H1 (cell line): ENCODE results near the gene SHISA8. TPM values are rescaled to one million over a fixed set of nuclear protein-coding genes. Genes with fewer than 3 reads are reported as not detected.

Experiments
- CTCF ChIA-PET: fragments of 300-600 bp; sonication (Branson Sonifier 250); formaldehyde crosslinking; loops from one replicate; lab custom pipeline; 2021; ENCODE audit not compliant: partially characterized antibody; lab: Charles Lee
- POLR2A ChIA-PET: fragments of 300-600 bp; sonication (Branson Sonifier 250); formaldehyde crosslinking; loops from one replicate; lab custom pipeline; 2021; ENCODE audit warnings: inconsistent platforms; ENCODE audit not compliant: partially characterized antibody; lab: Charles Lee
- DNase-seq, 2 experiments: peaks; one replicate each; pipeline versions ENCODE4 v3.0.0 to v3.0.0-alpha.2; 2010 to 2022; ENCODE audit warnings: low spot score in 2 of 2, low read depth in 1 of 2, mixed read lengths in 1 of 2
- FAIRE-seq: peaks from 2 replicates; lab custom pipeline; 2011; peaks lifted over from hg19 to GRCh38; lab: Jason Lieb, UNC
- H2AFZ ChIP-seq: 2 replicates; pipeline ENCODE4 v1.8.1; 2012; ENCODE audit warnings: low read length, inconsistent platforms
- H2AK5ac ChIP-seq: 2 replicates; pipeline ENCODE4 v1.6.1; 2013; ENCODE audit warnings: low read depth, low read length
- H2BK120ac ChIP-seq: replicated peaks from 2 replicates; pipeline ENCODE3; 2013; ENCODE audit warnings: low read depth, low read length, inconsistent platforms
- H2BK12ac ChIP-seq: 2 replicates; pipeline ENCODE4 v1.6.1; 2013; ENCODE audit warnings: low read depth, low read length
- H2BK15ac ChIP-seq: 2 replicates; pipeline ENCODE4 v1.6.1; 2013; ENCODE audit warnings: low read length
- H2BK20ac ChIP-seq: 2 replicates; pipeline ENCODE4 v1.6.1; 2013; ENCODE audit warnings: low read length
- H2BK5ac ChIP-seq: 2 replicates; pipeline ENCODE4 v1.6.1; 2013; ENCODE audit warnings: low read depth, low read length
- H3K14ac ChIP-seq: 2 replicates; pipeline ENCODE4 v1.6.1; 2013; ENCODE audit warnings: inconsistent platforms; ENCODE audit not compliant: insufficient read length
- H3K18ac ChIP-seq: 2 replicates; pipeline ENCODE4 v1.6.1; 2013; ENCODE audit warnings: low read length; ENCODE audit errors: extremely low read depth
- H3K23ac ChIP-seq: 2 replicates; pipeline ENCODE4 v1.6.1; 2013; ENCODE audit warnings: inconsistent platforms; ENCODE audit not compliant: insufficient read length
- H3K23me2 ChIP-seq: 2 replicates; pipeline ENCODE4 v1.6.1; 2013; ENCODE audit warnings: low read depth, low read length
- H3K27ac ChIP-seq: 2 replicates; pipeline ENCODE4 v1.6.1; 2011; ENCODE audit warnings: low read depth, low read length, inconsistent platforms
- H3K27me3 ChIP-seq, 4 experiments: replicated peaks in 1 of 4; 1 replicate in 1 of 4; 2 replicates in 3 of 4; pipeline versions ENCODE4 v1.6.1 to v1.8.1; 2011 to 2013; ENCODE audit warnings: low read length in 3 of 4, mild to moderate bottlenecking in 3 of 4, inconsistent platforms in 2 of 4, mixed read lengths in 2 of 4, moderate library complexity in 1 of 4; ENCODE audit not compliant: control insufficient read depth in 3 of 4, insufficient read depth in 3 of 4; ENCODE audit errors: extremely low read depth in 1 of 4
- H3K36me3 ChIP-seq, 4 experiments: 2 replicates each; pipeline versions ENCODE4 v1.6.1 to v1.8.1; 2011 to 2013; ENCODE audit warnings: mild to moderate bottlenecking in 4 of 4, low read length in 3 of 4, moderate library complexity in 2 of 4, control low read depth in 1 of 4, inconsistent platforms in 1 of 4; ENCODE audit not compliant: insufficient read depth in 4 of 4, control insufficient read depth in 2 of 4
- H3K4ac ChIP-seq: replicated peaks from 2 replicates; pipeline ENCODE3; 2013; ENCODE audit warnings: low read length, low read depth, mixed read lengths, inconsistent platforms; ENCODE audit not compliant: insufficient read length
- H3K4me1 ChIP-seq, 4 experiments: replicated peaks in 1 of 4; 1 replicate in 1 of 4; 2 replicates in 3 of 4; pipeline versions ENCODE4 v1.6.1 to v1.8.1; 2011 to 2013; ENCODE audit warnings: low read length in 3 of 4, inconsistent platforms in 2 of 4, mixed read lengths in 1 of 4; ENCODE audit not compliant: insufficient read depth in 4 of 4, control insufficient read depth in 3 of 4
- H3K4me2 ChIP-seq, 2 experiments: 2 replicates each; pipeline versions ENCODE4 v1.6.1 to v1.8.1; 2011 to 2013; ENCODE audit warnings: low read depth in 2 of 2, low read length in 2 of 2, control low read depth in 1 of 2, inconsistent platforms in 1 of 2, mild to moderate bottlenecking in 1 of 2; ENCODE audit not compliant: insufficient read depth in 1 of 2
- H3K4me3 ChIP-seq, 4 experiments: fragments of 200-600, 300-600 bp in 1 of 4; sonication (generic), shearing (Covaris generic), sonication (Bioruptor Twin) in 1 of 4; 2 replicates each; pipeline versions ENCODE4 v1.5.1 to v1.8.1; 2011 to 2016; ENCODE audit warnings: low read length in 4 of 4, low read depth in 3 of 4, control low read depth in 2 of 4, inconsistent platforms in 2 of 4, mild to moderate bottlenecking in 2 of 4, mixed read lengths in 1 of 4, moderate library complexity in 1 of 4; ENCODE audit not compliant: insufficient read depth in 2 of 4; ENCODE audit errors: extremely low read depth in 1 of 4
- H3K56ac ChIP-seq: replicated peaks from 2 replicates; pipeline ENCODE3; 2013; ENCODE audit warnings: low read depth, mild to moderate bottlenecking, mixed read lengths, low read length, inconsistent platforms; ENCODE audit not compliant: insufficient read length
- H3K79me1 ChIP-seq: 2 replicates; pipeline ENCODE4 v1.6.1; 2013; ENCODE audit warnings: low read depth, low read length, control low read depth
- H3K79me2 ChIP-seq, 2 experiments: 2 replicates each; pipeline versions ENCODE4 v1.6.1 to v1.8.1; 2012 to 2013; ENCODE audit warnings: low read length in 2 of 2, mild to moderate bottlenecking in 2 of 2, inconsistent platforms in 1 of 2; ENCODE audit not compliant: insufficient read depth in 2 of 2, control insufficient read depth in 1 of 2
- H3K9ac ChIP-seq, 4 experiments: replicated peaks in 1 of 4; 1 replicate in 1 of 4; 2 replicates in 3 of 4; pipeline versions ENCODE4 v1.6.1 to v1.8.1; 2011 to 2013; ENCODE audit warnings: low read depth in 3 of 4, low read length in 3 of 4, control low read depth in 2 of 4, mild to moderate bottlenecking in 2 of 4, moderate library complexity in 2 of 4, inconsistent platforms in 1 of 4; ENCODE audit errors: extremely low read depth in 1 of 4
- H3K9me3 ChIP-seq, 2 experiments: 2 replicates each; pipeline versions ENCODE4 v1.6.1 to v1.8.1; 2012 to 2013; ENCODE audit warnings: mild to moderate bottlenecking in 2 of 2, moderate library complexity in 2 of 2, control low read depth in 1 of 2, inconsistent platforms in 1 of 2, low read depth in 1 of 2, low read length in 1 of 2, mixed read lengths in 1 of 2; ENCODE audit not compliant: insufficient read depth in 2 of 2
- H4K20me1 ChIP-seq, 2 experiments: replicated peaks in 1 of 2; 2 replicates each; pipeline versions ENCODE3 to v1.8.1; 2011 to 2013; ENCODE audit warnings: inconsistent platforms in 2 of 2, low read length in 2 of 2, mild to moderate bottlenecking in 1 of 2; ENCODE audit not compliant: insufficient read depth in 2 of 2, control insufficient read depth in 1 of 2
- H4K5ac ChIP-seq: 2 replicates; pipeline ENCODE4 v1.6.1; 2013; ENCODE audit warnings: low read length, low read depth, mixed read lengths, inconsistent platforms; ENCODE audit not compliant: insufficient read length
- H4K8ac ChIP-seq: 2 replicates; pipeline ENCODE4 v1.8.0; 2013; ENCODE audit warnings: mild to moderate bottlenecking, moderate library complexity, low read length, inconsistent platforms; ENCODE audit not compliant: insufficient read depth; ENCODE audit errors: extremely low read depth
- H4K91ac ChIP-seq: replicated peaks from 2 replicates; pipeline ENCODE3; 2013; ENCODE audit warnings: low read length, mixed read lengths, inconsistent platforms; ENCODE audit not compliant: insufficient read length
- CREB1 ChIP-seq: IDR thresholded peaks from 2 replicates; pipeline ENCODE4 v1.6.1; 2012; ENCODE audit warnings: inconsistent platforms
- KDM1A ChIP-seq: fragments of 200-600, 300-600 bp; sonication (generic); IDR thresholded peaks from 2 replicates; pipeline ENCODE4 v1.7.1; 2016; ENCODE audit warnings: mild to moderate bottlenecking, low read length, borderline replicate concordance
- PHF8 ChIP-seq: fragments of 200-600 bp; sonication (generic); conservative IDR thresholded peaks from 2 replicates; pipeline ENCODE4 v1.7.1; 2012; ENCODE audit warnings: low read depth, mild to moderate bottlenecking, inconsistent platforms, low read length, moderate library complexity
- RFX5 ChIP-seq: IDR thresholded peaks from 2 replicates; pipeline ENCODE4 v1.6.1; 2011; ENCODE audit warnings: low read depth, low read length, improper control_type of control experiment, borderline replicate concordance
- SAP30 ChIP-seq: fragments of 300-600 bp; sonication (generic); IDR thresholded peaks from 2 replicates; pipeline ENCODE4 v1.7.1; 2012; ENCODE audit warnings: low read length, moderate library complexity, mild to moderate bottlenecking, inconsistent platforms; ENCODE audit not compliant: insufficient read depth, insufficient replicate concordance
- SP1 ChIP-seq: IDR thresholded peaks from 2 replicates; pipeline ENCODE4 v1.6.1; 2011; ENCODE audit warnings: low read depth, low read length
- TAF7 ChIP-seq: optimal IDR thresholded peaks from 2 replicates; pipeline ENCODE3; 2011; ENCODE audit warnings: low read depth, mild to moderate bottlenecking, inconsistent platforms, low read length, moderate library complexity, borderline replicate concordance
- WGBS, 2 experiments: shearing (Covaris generic) in 1 of 2; methylation state at CpG; one replicate each; pipeline versions ENCODE4 v1.1.6 to v1.1.7; 2013 to 2015; ENCODE audit warnings: low lambda C conversion rate in 2 of 2, mixed read lengths in 2 of 2, inconsistent platforms in 1 of 2, low coverage in 1 of 2, missing lambda C conversion rate in 1 of 2; ENCODE audit not compliant: insufficient replicate concordance in 2 of 2, insufficient coverage in 1 of 2, insufficient read length in 1 of 2; ENCODE audit errors: extremely low coverage in 1 of 2, missing lambda C conversion rate in 1 of 2; 5-methylcytosine and 5-hydroxymethylcytosine counted together
- polyA plus RNA-seq, 7 experiments: library from polyadenylated mRNA; depleted of rRNA in 3 of 7; stranded (reverse) in 5 of 7; unstranded in 2 of 7; fragments of >200 nt in 5 of 7; fragments of 200-250 nt in 2 of 7; gene quantifications; 1 replicate in 5 of 7; 2 replicates in 1 of 7; 4 replicates in 1 of 7; pipeline versions ENCODE4 v1.2.1 to v1.2.3, GENCODE V29; 2011 to 2013; ENCODE audit warnings: missing spikeins in 2 of 7, mixed read lengths in 2 of 7
- total RNA-seq: library from RNA; stranded (reverse); fragmentation: NEBNext Ultra II Directional; extraction: Animal tissue kit (Norgen Biotek cat#: 25700); gene quantifications from 2 replicates; pipeline ENCODE4 v1.2.1, GENCODE V29; 2021

Gene SHISA8
- total and polyA plus RNA-seq, 2 of the 8 experiments (the other 6 are each of a cell fraction or from before 2014, with no cell fraction given): 0.14 to 0.89 TPM

GRCh38 chr22:41906822-41907221, 8.1 kb downstream of the SHISA8 start:
- H3K23ac ChIP-seq: no peak overlapping the region
- 91% methylated on average over 5 of the region's 5 CpGs; no CpG with 5 or more reads in 1 of the 2 experiments for WGBS, 2 experiments
- H3K4me2 ChIP-seq: no peak overlapping the region
- FAIRE-seq: no peak
- no peak overlapping the region for H3K18ac ChIP-seq
- H3K4me3 ChIP-seq: no peak overlapping the region
- H3K9me3 ChIP-seq: no peaks in the 10 kb centered on the region; a peak in 1 of 4 replicates
- DNase-seq: no peak
- H3K56ac ChIP-seq: no peak overlapping the region
- no peak overlapping the region for H3K14ac ChIP-seq
- H2BK20ac ChIP-seq: no peak overlapping the region
- H3K79me1 ChIP-seq: no peaks in the 10 kb centered on the region
- H2AK5ac ChIP-seq: no peak overlapping the region
- H4K91ac ChIP-seq: no peak overlapping the region
- H3K79me2 ChIP-seq: no peaks in the 10 kb centered on the region
- TF ChIP-seq KDM1A: no peak
- TF ChIP-seq SAP30: no peak
- no peak for TF ChIP-seq SP1
- no peak for TF ChIP-seq TAF7
- TF ChIP-seq RFX5: no peak
- no peak for TF ChIP-seq CREB1
- TF ChIP-seq PHF8: no peak
- ChIA-PET CTCF (interaction anchor here (0.9 to 5.2 kb wide), 5 partner anchors 20 to 210 kb away, joined by 3 to 32 read pairs (median 5); partner anchors contain the start of genes CENPM and TNFRSF13C), POLR2A (interaction anchor here (0.6 to 3.3 kb wide), 3 partner anchors 9 to 38 kb away, joined by 3 to 12 read pairs (median 7); no protein-coding TSS in a partner anchor)
- no peak overlapping the region for H2BK120ac ChIP-seq
- peaks cover 0 to 23% (median 6%) of the 10 kb centered on the region in 4 experiments; a peak in 4 of 7 replicates for H3K4me1 ChIP-seq
- H4K20me1 ChIP-seq: peaks cover 11 to 25% of the 10 kb centered on the region in 2 experiments
- no peak overlapping the region for H4K5ac ChIP-seq
- no peak overlapping the region for H2BK12ac ChIP-seq
- H3K27ac ChIP-seq: no peak overlapping the region
- H3K27me3 ChIP-seq: peaks cover 24 to 36% (median 32%) of the 10 kb centered on the region in 4 experiments
- H2BK5ac ChIP-seq: no peak overlapping the region
- H3K9ac ChIP-seq: no peak overlapping the region
- no peak overlapping the region for H3K4ac ChIP-seq
- no peak overlapping the region for H2AFZ ChIP-seq
- no peak overlapping the region for H2BK15ac ChIP-seq
- H3K36me3 ChIP-seq: peaks cover 13 to 38% (median 26%) of the 10 kb centered on the region in 4 experiments
- H3K23me2 ChIP-seq: peaks cover 2% of the 10 kb centered on the region; the same call in 1 of the 2 replicates
- no peak overlapping the region for H4K8ac ChIP-seq
